Left lung (tissue), 10 donors: Measurements from ENCODE around the gene TTC34. TPM values are rescaled to one million over a fixed set of nuclear protein-coding genes. Genes with fewer than 3 reads are reported as not detected.
"Not testable (repeated sequence)": the region's sequence is repeated elsewhere in the genome, so short reads cannot be mapped to it uniquely, and the experiment has no call there.

ENCODE experiments used
- ATAC-seq: fragments of 200-7000 bp; cut with Tn5 transposase; one replicate; pipeline ENCODE4 v1.9.1; 2020; ENCODE audit warnings: moderate library complexity
- DNase-seq, 4 donors: peaks; one replicate each; pipeline ENCODE4 v3.0.0-alpha.2; 2013 to 2020
- H3K27ac ChIP-seq, 2 donors: fragments of 200-600 bp; sonication (generic) in 1 of 2; one replicate each; pipeline versions ENCODE4 v1.5.0 to v1.8.0; 2020 to 2021
- H3K27me3 ChIP-seq, 2 donors: fragments of 200-600 bp; sonication (generic) in 1 of 2; one replicate each; pipeline versions ENCODE4 v1.5.0 to v1.8.0; 2020 to 2021
- H3K36me3 ChIP-seq, 2 donors: fragments of 200-600 bp; sonication (generic) in 1 of 2; one replicate each; pipeline versions ENCODE4 v1.5.0 to v1.8.0; 2020 to 2021
- H3K4me1 ChIP-seq, 2 donors: fragments of 200-600 bp; one replicate each; pipeline ENCODE4 v1.8.0; 2021
- H3K4me3 ChIP-seq, 2 donors: fragments of 200-600 bp; sonication (generic) in 1 of 2; one replicate each; pipeline versions ENCODE4 v1.5.0 to v1.8.0; 2020 to 2021; ENCODE audit warnings: mild to moderate bottlenecking in 1 of 2
- H3K9me3 ChIP-seq, 2 donors: fragments of 200-600 bp; sonication (generic) in 1 of 2; one replicate each; pipeline versions ENCODE4 v1.5.0 to v1.8.0; 2020 to 2021
- intact Hi-C, 2 donors: fragments of 100-400 bp; cut with DNase I; formaldehyde crosslinking; loops; one replicate each; pipeline versions ENCODE4 v1.11.2 to v1.14.2; 2022
- polyA plus RNA-seq, 6 donors: library from polyadenylated mRNA; unstranded; fragments of 120-200 nt; gene quantifications; one replicate each; pipeline ENCODE4 v1.2.1, GENCODE V29; 2013; ENCODE audit not compliant: insufficient read length in 6 of 6
- total RNA-seq, 2 donors: library from RNA; stranded (reverse); fragmentation: NEBNext Ultra II Directional; extraction: Animal tissue kit (Norgen Biotek cat#: 25700); gene quantifications; one replicate each; pipeline ENCODE4 v1.2.1, GENCODE V29; 2021
- donor health status: DM: no; HTN: yes; CAD: no.
- donor health status: DM: no; HTN: no; CAD: no.

Gene TTC34
- total and polyA plus RNA-seq, 8 donors = 0.44 to 1.2 (median 0.69) TPM

DNA sequence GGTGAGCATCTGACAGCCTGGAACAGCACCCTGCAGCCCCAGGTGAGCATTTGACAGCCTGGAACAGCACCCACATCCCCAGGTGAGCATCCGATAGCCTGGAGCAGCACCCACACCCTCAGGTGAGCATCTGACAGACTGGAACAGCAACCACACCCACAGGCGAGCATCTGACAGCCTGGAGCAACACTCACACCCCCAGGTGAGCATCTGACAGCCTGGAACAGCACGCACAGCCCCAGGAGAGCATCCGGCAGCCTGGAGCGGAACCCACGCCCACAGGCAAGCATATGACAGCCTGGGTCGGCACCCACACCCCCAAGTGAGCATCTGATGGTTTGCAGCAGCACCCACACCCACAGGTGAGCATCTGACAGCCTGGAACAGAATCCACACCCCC lies 117.5 kb downstream of the TTC34 start:
- H3K9me3 ChIP-seq, H3K4me1 ChIP-seq, H3K36me3 ChIP-seq, H3K27ac ChIP-seq, H3K4me3 ChIP-seq, ATAC-seq, H3K27me3 ChIP-seq, intact Hi-C loops: not testable (repeated sequence)
- DNase-seq = peak in 2 of 4 donors; percentile 61 to 84

DNA sequence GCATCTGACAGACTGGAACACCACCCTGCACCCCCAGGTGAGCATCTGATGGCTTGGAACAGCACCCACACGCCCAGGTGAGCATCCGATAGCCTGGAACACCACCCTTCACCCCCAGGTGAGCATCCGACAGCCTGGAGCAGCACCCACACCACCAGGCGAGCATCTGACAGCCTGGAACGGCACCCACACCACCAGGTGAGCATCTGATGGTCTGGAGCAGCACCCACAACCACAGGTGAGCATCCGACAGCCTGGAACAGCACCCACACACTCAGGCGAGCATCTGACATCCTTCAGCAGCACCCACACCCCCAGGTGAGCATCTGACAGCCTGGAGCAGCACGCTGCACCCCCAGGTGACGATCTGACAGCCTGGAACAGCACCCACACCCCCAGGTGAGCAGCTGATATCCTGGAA lies 118.2 kb downstream of the TTC34 start:
- H3K9me3 ChIP-seq, intact Hi-C loops, H3K4me1 ChIP-seq, H3K27ac ChIP-seq, H3K36me3 ChIP-seq, H3K4me3 ChIP-seq, ATAC-seq, H3K27me3 ChIP-seq: not testable (repeated sequence)
- DNase-seq = peak in 1 of 4 donors; percentile 33

DNA sequence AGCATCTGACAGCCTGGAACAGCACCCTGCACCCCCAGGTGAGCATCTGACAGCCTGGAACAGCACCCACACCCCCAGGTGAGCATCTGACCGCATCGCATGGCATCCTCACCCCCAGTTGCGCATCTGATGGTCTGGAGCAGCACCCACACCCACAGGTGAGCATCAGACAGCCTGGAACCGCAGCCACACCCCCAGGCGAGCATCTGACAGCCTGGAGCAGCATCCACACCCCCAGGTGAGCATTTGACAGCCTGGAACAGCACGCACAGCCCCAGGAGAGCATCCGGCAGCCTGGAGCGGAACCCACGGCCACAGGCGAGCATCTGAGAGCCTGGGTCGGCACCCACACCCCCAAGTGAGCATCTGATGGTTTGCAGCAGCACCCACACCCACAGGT lies 118.6 kb downstream of the TTC34 start:
- H3K9me3 ChIP-seq, H3K4me3 ChIP-seq, intact Hi-C loops, ATAC-seq, H3K27ac ChIP-seq, H3K27me3 ChIP-seq, H3K36me3 ChIP-seq, H3K4me1 ChIP-seq: not testable (repeated sequence)
- peak in 1 of 4 donors; percentile 2 for DNase-seq

DNA sequence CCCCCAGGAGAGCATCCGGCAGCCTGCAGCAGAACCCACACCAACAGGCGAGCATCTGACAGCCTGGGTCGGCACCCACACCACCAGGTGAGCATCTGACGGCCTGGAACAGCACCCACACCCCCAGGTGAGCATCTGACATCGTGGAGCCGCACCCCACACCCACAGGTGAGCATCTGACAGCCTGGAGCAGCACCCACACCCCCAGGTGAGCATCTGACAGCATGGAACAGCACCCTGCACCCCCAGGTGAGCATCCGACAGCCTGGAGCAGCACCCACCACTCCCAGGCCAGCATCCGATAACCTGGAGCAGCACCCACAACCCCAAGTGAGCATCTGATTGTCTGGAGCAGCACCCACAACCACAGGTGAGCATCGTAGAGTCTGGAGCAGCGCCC lies 124.8 kb downstream of the TTC34 start:
- H3K36me3 ChIP-seq, H3K27me3 ChIP-seq, H3K27ac ChIP-seq, H3K4me3 ChIP-seq, H3K4me1 ChIP-seq, ATAC-seq, intact Hi-C loops, H3K9me3 ChIP-seq: not testable (repeated sequence)
- peak in 1 of 4 donors; percentile 1 for DNase-seq

DNA sequence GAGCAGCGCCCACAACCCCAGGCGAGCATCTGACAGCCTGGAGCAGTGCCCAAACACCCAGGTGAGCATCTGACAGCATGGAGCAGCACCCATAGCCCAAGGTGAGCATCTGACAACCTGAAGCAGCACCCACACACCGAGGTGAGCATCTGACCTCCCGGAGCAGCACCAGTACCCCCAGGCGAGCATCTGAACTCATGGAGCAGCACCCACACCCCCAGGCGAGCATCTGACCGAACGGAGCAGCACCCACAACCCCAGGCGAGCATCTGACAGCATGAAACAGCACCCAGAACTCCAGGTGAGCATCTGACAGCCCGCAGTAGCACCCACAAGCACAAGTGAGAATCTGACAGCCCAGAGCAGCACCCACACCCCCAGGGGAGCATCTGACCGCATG lies 129.8 kb downstream of the TTC34 start:
- intact Hi-C loops = not testable (repeated sequence)

DNA sequence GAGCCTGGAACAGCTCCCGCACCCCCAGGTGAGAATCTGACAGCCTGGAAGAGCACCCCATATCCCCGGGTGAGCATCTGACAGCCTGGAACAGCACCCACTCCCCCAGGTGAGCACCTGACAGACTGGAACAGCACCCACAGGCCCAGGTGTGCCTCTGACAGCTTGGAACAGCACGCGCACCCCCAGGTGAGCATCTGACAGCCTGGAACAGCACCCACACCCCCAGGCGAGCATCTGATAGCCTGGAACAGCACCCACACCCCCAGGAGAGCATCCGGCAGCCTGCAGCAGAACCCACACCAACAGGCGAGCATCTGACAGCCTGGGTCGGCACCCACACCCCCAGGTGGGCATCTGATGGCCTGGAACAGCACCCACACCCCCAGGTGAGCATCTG lies 141.7 kb downstream of the TTC34 start:
- H3K27ac ChIP-seq, H3K36me3 ChIP-seq, H3K9me3 ChIP-seq, H3K27me3 ChIP-seq, ATAC-seq, H3K4me1 ChIP-seq, intact Hi-C loops, H3K4me3 ChIP-seq: not testable (repeated sequence)
- DNase-seq = peak in 1 of 4 donors; percentile 73

More for the DNA sequence above, 129.8 kb downstream of the TTC34 start:
- peak in 1 of 4 donors; percentile 81 for DNase-seq
- H3K27me3 ChIP-seq, H3K4me3 ChIP-seq, H3K4me1 ChIP-seq, ATAC-seq, H3K36me3 ChIP-seq, H3K9me3 ChIP-seq, H3K27ac ChIP-seq: not testable (repeated sequence)

DNA sequence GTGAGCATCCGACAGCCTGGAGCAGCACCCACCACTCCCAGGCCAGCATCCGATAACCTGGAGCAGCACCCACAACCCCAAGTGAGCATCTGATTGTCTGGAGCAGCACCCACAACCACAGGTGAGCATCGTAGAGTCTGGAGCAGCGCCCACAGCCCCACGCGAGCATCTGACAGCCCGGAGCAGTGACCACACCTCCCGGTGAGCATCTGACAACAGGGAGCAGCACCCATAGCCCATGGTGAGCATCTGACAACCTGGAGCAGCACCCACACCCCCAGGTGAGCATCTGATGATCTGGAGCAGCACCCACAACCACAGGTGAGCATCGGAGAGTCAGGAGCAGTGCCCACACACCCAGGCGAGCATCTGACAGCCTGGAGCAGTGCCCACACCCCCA lies 143.6 kb downstream of the TTC34 start:
- H3K36me3 ChIP-seq, H3K27me3 ChIP-seq, ATAC-seq, H3K9me3 ChIP-seq, H3K4me3 ChIP-seq, H3K4me1 ChIP-seq, H3K27ac ChIP-seq, intact Hi-C loops: not testable (repeated sequence)
- DNase-seq = peak in 1 of 4 donors; percentile 5

DNA sequence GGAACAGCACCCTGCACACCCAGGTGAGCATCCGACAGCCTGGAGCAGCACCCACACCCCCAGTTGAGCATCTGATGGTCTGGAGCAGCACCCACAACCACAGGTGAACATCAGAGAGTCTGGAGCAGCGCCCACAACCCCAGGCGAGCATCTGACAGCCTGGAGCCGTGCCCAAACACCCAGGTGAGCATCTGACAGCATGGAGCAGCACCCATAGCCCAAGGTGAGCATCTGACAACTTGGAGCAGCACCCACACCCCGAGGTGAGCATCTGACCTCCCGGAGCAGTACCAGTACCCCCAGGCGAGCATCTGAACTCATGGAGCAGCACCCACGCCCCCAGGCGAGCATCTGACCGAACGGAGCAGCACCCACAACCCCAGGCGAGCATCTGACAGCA lies 144.4 kb downstream of the TTC34 start:
- peak in 2 of 4 donors; percentile 46 to 63 for DNase-seq

DNA sequence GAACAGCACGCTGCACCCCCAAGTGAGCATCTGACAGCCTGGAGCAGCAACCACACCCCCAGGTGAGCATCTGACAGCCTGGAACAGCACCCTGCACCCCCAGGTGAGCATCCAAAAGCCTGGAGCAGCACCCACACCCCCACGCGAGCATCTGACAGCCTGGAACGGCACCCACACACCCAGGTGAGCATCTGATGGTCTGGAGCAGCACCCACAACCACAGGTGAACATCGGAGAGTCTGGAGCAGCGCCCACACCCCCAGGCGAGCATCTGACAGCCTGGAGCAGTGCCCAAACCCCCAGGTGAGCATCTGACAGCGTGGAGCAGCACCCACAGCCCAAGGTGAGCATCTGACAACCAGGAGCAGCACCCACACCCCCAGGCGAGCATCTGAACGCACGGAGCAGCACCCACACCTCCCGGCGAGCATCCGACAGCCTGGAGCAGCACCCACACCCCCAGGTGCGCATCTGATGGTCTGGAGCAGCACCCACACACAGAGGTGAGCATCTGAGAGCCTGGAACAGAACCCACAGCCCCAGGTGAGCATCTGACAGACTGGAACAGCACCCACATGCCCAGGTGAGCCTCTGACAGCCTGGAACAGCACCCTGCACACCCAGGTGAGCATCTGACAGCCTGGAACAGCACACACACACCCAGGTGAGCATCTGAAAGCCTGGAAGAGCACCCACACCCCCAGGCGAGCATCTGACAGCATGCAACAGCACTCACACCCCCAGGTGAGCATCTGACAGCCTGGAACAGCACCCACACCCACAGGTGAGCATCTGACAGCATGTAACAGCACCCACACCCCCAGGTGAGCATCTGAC lies 145.7 kb downstream of the TTC34 start:
- ATAC-seq, H3K36me3 ChIP-seq, H3K27ac ChIP-seq, H3K4me1 ChIP-seq, H3K9me3 ChIP-seq, intact Hi-C loops, H3K4me3 ChIP-seq: not testable (repeated sequence)
- DNase-seq = peak in 2 of 4 donors; percentile 40 to 73
- peaks cover 0 to 21% of the 10 kb centered on the region in 2 donors for H3K27me3 ChIP-seq

More for the DNA sequence above, 144.4 kb downstream of the TTC34 start:
- H3K4me1 ChIP-seq, H3K9me3 ChIP-seq, H3K27ac ChIP-seq, intact Hi-C loops, H3K4me3 ChIP-seq, ATAC-seq, H3K36me3 ChIP-seq: not testable (repeated sequence)
- peaks cover 0 to 12% of the 10 kb centered on the region in 2 donors for H3K27me3 ChIP-seq

DNA sequence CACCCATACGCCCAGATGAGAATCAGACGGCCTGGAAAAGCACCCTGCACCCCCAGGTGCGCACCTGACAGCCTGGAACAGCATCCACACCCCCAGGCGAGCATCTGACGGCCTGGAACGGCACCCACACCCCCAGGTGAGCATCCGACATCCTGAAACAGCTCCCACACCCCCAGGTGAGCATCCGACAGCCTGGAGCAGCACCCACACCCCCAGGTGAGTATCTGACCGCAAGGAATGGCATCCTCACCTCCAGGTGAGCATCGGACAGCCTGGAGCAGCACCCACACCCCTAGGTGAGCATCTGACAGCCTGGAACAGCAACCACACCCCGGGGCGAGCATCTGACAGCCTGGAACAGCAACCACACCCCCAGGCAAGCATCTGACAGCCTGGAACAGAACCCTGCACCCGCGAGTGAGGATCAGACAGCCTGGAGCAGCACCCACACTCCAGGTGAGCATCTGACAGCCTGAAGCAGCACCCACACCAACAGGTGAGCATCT lies 147.0 kb downstream of the TTC34 start:
- peak; percentile 10 for ATAC-seq
- H3K27ac ChIP-seq, H3K4me3 ChIP-seq, H3K36me3 ChIP-seq, H3K9me3 ChIP-seq, H3K4me1 ChIP-seq, intact Hi-C loops: not testable (repeated sequence)
- peaks cover 0 to 28% of the 10 kb centered on the region in 2 donors for H3K27me3 ChIP-seq
- peak in 2 of 4 donors; percentile 40 to 82 for DNase-seq

DNA sequence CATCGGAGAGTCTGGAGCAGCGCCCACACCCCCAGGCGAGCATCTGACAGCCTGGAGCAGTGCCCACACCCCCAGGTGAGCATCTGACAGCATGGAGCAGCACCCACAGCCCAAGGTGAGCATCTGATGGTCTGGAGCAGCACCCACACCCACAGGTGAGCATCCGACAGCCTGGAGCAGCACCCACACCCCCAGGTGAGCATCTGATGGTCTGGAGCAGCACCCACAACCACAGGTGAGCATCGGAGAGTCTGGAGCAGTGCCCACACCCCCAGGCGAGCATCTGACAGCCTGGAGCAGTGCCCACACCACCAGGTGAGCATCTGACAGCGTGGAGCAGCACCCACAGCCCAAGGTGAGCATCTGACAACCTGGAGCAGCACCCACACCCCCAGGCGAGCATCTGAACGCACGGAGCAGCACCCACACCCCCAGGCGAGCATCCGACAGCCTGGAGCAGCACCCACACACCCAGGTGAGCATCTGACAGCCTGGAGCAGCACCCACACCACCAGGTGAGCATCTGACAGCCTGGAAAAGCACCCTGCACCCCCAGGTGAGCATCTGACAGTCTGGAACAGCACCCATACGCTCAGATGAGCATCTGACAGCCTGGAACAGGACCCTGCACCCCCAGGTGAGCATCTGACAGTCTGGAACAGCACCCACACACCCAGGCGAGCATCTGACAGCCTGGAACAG lies 147.6 kb downstream of the TTC34 start:
- DNase-seq = peak in 2 of 4 donors; percentile 73 to 92
- H3K4me3 ChIP-seq, intact Hi-C loops, H3K9me3 ChIP-seq, H3K27ac ChIP-seq, H3K4me1 ChIP-seq, H3K36me3 ChIP-seq, ATAC-seq: not testable (repeated sequence)
- peaks cover 0 to 28% of the 10 kb centered on the region in 2 donors for H3K27me3 ChIP-seq

DNA sequence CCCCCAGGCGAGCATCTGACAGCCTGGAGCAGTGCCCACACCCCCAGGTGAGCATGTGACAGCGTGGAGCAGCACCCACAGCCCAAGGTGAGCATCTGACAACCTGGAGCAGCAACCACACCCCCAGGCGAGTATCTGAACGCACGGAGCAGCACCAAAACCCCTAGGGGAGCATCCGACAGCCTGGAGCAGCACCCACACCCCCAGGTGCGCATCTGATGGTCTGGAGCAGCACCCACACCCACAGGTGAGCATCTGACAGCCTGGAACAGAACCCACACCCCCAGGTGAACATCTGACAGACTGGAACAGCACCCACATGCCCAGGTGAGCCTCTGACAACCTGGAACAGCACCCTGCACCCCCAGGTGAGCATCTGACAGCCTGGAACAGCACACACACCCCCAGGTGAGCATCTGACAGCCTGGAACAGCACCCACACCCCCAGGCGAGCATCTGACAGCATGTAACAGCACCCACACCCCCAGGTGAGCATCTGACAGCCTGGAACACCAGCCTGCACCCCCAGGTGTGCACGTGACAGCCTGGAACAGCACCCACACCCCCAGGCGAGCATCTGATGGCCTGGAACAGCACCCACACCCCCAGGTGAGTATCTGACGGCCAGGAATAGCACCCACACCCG lies 148.4 kb downstream of the TTC34 start:
- H3K4me1 ChIP-seq, H3K36me3 ChIP-seq, H3K4me3 ChIP-seq, H3K27ac ChIP-seq, H3K9me3 ChIP-seq, ATAC-seq, intact Hi-C loops: not testable (repeated sequence)
- DNase-seq = peak in 2 of 4 donors; percentile 55 to 83
- peaks cover 0 to 28% of the 10 kb centered on the region in 2 donors for H3K27me3 ChIP-seq
